Activated T-helper 1 cell treated with anti-CD3 and anti-CD28 coated beads, Interleukin-12 subunit alpha, Interleukin-12 subunit beta, Interleukin-2, Interleukin-4 antibody, amounts not matched to agents 30 ng/mL and 10 ng/mL and 1 ng/mL, durations not matched to agents 14 hours and 24 hours and 36 hours (primary cell): ENCODE results near the gene PIAS4. TPM values are rescaled to one million over a fixed set of nuclear protein-coding genes. Genes with fewer than 3 reads are reported as not detected.

Experiments used
- DNase-seq: peaks from one replicate; pipeline ENCODE4 v3.0.0; 2021; ENCODE audit warnings: low spot score
- H3K27ac Mint-ChIP-seq: one replicate; pipeline ENCODE4 v1.8.0; 2021; ENCODE audit warnings: mild to moderate bottlenecking, mixed read lengths
- H3K27me3 Mint-ChIP-seq: one replicate; pipeline ENCODE4 v1.8.0; 2022; ENCODE audit warnings: mild to moderate bottlenecking, moderate library complexity, mixed read lengths; ENCODE audit not compliant: insufficient read depth
- H3K36me3 Mint-ChIP-seq: one replicate; pipeline ENCODE4 v1.8.0; 2021; ENCODE audit warnings: low read depth, mixed read lengths
- H3K4me1 Mint-ChIP-seq: one replicate; pipeline ENCODE4 v1.8.0; 2021; ENCODE audit warnings: low read depth, mixed read lengths
- H3K4me3 Mint-ChIP-seq: one replicate; pipeline ENCODE4 v1.8.0; 2021; ENCODE audit warnings: mild to moderate bottlenecking, moderate library complexity, mixed read lengths
- H3K9me3 Mint-ChIP-seq: one replicate; pipeline ENCODE4 v1.8.0; 2021; ENCODE audit warnings: mixed read lengths
- intact Hi-C: fragments of 100-400 bp; cut with micrococcal nuclease; formaldehyde crosslinking; loops from one replicate; pipeline ENCODE4 v1.15.1; 2024
- total RNA-seq: library from RNA; stranded (reverse); gene quantifications from 2 replicates; pipeline ENCODE4 v1.2.3, GENCODE V29; 2022

Gene PIAS4
- total RNA-seq, 1 donor from 2014 or later: 41.0 TPM

DNA sequence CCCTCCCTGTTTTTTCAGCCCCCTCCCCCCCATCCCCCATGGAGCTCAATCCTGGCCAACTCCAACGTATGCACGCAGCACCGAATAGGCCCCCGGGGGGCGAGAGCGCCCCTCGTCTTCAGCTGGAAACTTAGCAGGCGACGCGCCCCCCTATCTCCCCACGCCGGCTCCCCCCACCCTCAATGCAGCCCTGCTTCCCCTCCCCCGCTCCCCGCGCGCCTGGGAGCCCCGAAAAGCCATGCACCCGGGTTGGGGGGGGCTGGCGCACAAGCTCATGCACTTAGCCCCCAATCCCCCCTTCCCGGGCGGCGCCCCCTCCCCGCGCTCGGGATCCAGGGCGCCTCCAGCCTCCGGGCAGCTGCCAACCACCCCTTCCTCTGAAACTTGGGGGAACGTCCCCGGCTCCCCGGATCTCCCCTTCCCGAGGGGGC, 58.7 kb downstream of the PIAS4 start:
- Mint-ChIP-seq H3K27me3 (no peaks in the 10 kb centered on the region), H3K27ac (no peak overlapping the region), H3K36me3 (peaks cover 4% of the 10 kb centered on the region), H3K4me3 (peak overlapping the region; percentile 64), H3K9me3 (no peaks in the 10 kb centered on the region), H3K4me1 (peaks cover 16% of the 10 kb centered on the region)
- intact Hi-C loops: loop anchor here (1.0 to 5.0 kb wide), 12 partner anchors 9 to 406 kb away; partner anchors contain the start of genes ANKRD24, CHAF1A, EEF2 and HDGFL2
- peak; percentile 24 for DNase-seq

DNA sequence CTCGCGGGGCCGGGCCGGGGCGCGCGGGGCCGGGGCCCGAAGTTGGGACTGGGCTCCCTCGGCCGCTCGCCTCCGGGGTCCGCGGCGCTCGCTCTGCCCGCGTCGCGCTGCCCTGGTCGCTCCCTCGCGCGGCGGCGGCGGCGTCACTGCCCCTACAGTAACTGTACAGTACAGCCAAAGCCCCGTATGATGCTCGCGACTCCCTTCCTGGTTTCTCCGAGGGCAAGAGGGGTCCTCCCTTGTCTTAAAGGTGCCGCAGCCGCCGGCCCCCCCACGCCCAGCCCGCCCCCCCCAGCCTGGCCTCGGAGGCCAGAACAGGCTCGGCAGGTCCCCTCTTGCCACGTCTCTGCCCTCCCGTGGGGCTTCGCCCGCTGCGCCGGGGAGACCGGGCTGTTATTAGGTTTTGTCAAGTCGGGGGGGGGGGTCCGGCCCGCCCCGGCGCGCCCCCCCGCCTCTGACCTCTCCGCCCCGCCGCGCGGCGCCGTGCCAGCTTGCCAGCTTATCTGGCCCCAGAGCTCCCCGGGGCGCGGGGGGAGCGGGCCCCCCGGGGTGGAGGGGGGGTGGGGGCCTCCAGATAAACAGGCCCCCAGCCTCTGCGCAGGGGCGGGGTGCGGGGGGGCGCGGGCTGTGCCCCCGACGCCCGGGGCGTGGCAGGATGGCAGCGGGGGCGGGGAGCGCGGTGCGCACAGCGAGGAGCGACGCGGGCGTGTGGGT, 59.3 kb downstream of the PIAS4 start, which contains the start of gene ZBTB7A:
ZBTB7A (minus strand) TSS at position 218 of the 714 bp plus-strand sequence. CDS start 11,667 bp downstream, outside the sequence.
- Mint-ChIP-seq H3K27ac (peak within 1 kb of the TSS; percentile 87), H3K36me3 (peaks cover 4% of the 10 kb centered on the region), H3K4me3 (peak within 1 kb of the TSS; percentile 82), H3K27me3 (no peaks in the 10 kb centered on the region), H3K9me3 (no peaks in the 10 kb centered on the region), H3K4me1 (peaks cover 16% of the 10 kb centered on the region)
- intact Hi-C loops: loop anchor here (1.0 to 5.0 kb wide), 12 partner anchors 8 to 405 kb away; partner anchors contain the start of genes ANKRD24, CHAF1A, EEF2 and HDGFL2
- DNase-seq: peak; percentile 67

DNA sequence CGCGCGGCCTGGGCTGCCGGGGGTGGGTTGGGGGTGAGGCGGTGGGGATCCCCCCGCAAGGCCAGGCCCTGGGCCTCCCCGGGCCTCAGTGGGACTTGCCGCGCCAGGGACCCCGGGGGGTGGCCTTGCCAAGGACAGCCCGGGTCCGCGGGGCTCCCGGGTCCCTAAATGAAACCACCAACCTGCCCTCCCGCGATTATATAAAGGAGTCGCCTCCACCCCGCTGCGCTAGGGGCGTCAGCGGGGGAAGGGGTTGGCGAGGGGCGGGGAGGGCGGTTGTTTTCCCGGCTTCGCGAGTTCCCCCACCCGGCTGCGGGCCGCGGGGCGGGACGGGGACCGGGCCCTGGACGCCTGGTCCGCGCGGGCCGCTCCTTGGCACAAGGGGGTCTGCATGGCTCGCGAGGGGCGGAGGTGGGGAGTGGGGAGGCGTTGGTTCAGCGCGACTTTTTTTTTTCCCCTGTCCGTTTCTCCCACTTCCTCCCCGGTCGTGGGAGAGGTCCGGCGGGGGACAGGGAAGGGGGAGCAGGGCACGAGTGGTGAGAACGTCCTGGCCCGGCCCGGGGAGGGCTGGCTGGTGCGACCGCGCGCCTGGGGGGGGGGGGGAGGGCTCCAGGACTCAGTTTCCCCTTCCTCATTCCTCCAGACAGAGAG, 60.0 kb downstream of the PIAS4 start:
- Mint-ChIP-seq H3K9me3 (no peaks in the 10 kb centered on the region), H3K27ac (peak overlapping the region; percentile 85), H3K4me3 (peak overlapping the region; percentile 81), H3K27me3 (no peaks in the 10 kb centered on the region), H3K4me1 (peaks cover 16% of the 10 kb centered on the region), H3K36me3 (peaks cover 4% of the 10 kb centered on the region)
- intact Hi-C loops: loop anchor here (5.0 kb wide), 2 partner anchors 335 to 405 kb away; partner anchors contain the start of genes CHAF1A, HDGFL2 and SH3GL1
- peak; percentile 50 for DNase-seq

DNA sequence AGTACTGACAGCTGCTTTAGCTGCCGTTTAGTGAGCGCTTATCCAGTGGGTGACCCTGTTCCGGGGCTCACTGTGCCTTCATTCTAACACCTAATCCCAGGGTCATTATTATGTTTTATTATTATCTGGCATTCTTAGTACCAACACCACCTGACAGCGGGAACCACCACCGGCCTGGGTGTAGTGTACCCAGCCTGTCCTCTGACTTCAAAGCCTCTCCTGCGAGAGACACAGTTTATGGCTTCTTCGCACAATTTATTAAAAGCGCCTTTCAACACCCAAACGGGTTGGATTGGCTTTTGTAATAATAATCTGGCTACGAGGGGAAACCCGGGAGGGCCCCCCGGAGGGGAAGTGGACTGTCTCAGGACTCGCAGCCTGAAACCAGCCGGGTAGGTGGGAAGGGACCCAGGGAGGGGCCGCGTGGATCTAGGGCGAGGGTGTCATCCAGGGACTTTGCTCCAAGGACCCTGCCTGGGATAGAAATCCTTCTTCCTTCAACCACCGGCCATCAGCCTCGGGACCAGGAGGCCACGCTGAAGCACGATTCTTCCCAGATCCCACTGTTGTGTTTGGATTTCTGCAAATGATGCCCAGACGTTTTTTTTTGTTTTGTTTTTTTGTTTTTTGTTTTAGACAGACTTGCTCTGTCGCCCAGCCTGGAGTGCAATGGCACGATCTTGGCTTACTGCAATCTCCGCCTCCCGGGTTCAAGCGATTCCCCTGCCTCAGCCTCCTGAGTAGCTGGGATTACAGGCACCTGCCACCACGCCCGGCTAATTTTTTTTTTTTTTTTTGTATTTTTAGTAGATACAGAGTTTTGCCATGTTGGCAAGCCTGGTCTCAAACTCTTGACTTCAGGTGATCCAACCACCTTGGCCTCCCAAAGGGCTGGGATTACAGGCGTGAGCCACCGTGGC, 60.8 kb downstream of the PIAS4 start:
- H3K4me1 Mint-ChIP-seq: peaks cover 16% of the 10 kb centered on the region
- H3K27me3 Mint-ChIP-seq: no peaks in the 10 kb centered on the region
- no peaks in the 10 kb centered on the region for H3K9me3 Mint-ChIP-seq
- intact Hi-C loops: loop anchor here (5.0 kb wide), 2 partner anchors 334 to 404 kb away; partner anchors contain the start of genes CHAF1A, HDGFL2 and SH3GL1
- no peak for DNase-seq
- H3K4me3 Mint-ChIP-seq: peak overlapping the region; percentile 81
- peaks cover 4% of the 10 kb centered on the region for H3K36me3 Mint-ChIP-seq
- H3K27ac Mint-ChIP-seq: peak overlapping the region; percentile 85

DNA sequence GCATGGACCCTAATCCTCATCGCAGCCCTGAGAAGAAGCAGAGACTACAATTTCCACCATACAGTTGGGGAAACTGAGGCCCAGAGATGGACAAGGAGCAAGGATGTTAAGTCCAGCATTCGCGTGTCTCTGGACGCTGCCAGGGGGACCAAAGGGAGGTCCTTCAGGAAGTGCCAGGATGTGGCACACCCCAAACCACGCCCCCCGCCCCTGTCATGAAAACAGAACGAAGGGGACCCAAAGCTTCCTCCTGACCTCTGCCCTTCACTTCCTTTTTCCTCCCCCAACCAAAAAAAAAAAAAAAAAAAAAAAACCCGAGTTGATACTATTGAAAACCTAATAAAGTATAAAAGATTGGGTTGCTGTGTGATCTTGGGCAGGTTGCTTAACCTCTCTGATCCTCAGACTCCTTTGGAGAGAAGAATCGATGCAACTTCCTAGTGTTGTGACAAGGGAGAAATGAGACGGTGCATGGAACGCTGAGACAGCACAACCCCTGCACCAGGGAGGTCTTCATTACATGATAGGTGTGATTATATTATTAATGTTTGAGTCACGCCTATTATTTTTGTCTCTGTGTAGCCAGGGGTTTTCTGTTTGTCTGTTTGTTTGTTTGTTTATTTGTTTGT, 61.9 kb downstream of the PIAS4 start:
- no peaks in the 10 kb centered on the region for H3K27me3 Mint-ChIP-seq
- no peaks in the 10 kb centered on the region for H3K36me3 Mint-ChIP-seq
- H3K9me3 Mint-ChIP-seq: no peaks in the 10 kb centered on the region
- intact Hi-C loops: loop anchor here (1.0 to 5.0 kb wide), 3 partner anchors 9 to 403 kb away; partner anchors contain the start of genes CHAF1A, HDGFL2 and SH3GL1
- peak; percentile 39 for DNase-seq
- peak overlapping the region; percentile 81 for H3K4me3 Mint-ChIP-seq
- H3K4me1 Mint-ChIP-seq: peaks cover 19% of the 10 kb centered on the region
- peak overlapping the region; percentile 23 for H3K27ac Mint-ChIP-seq

DNA sequence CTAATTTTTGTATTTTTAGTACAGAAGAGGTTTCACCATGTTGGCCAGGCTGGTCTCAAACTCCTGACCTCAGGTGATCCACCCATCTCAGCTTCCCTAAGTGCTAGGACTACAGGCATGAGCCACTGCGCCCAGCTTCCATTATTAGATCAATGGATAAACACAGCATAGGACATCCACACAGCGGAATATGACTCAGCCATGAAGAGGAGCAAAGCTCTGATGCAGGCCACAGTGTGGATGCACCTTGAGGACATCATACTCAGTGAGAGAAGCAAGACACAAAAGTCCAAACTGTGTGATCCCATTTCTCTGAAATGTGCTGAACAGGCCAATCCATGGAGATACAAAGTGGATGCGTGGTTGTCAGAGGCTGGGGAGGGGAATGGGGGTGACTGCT, 64.1 kb downstream of the PIAS4 start:
- intact Hi-C loops: no loop called here
- peaks cover 33% of the 10 kb centered on the region for H3K4me1 Mint-ChIP-seq
- H3K36me3 Mint-ChIP-seq: no peaks in the 10 kb centered on the region
- H3K27ac Mint-ChIP-seq: no peak overlapping the region
- no peaks in the 10 kb centered on the region for H3K27me3 Mint-ChIP-seq
- no peaks in the 10 kb centered on the region for H3K9me3 Mint-ChIP-seq
- DNase-seq: no peak
- no peak overlapping the region for H3K4me3 Mint-ChIP-seq

DNA sequence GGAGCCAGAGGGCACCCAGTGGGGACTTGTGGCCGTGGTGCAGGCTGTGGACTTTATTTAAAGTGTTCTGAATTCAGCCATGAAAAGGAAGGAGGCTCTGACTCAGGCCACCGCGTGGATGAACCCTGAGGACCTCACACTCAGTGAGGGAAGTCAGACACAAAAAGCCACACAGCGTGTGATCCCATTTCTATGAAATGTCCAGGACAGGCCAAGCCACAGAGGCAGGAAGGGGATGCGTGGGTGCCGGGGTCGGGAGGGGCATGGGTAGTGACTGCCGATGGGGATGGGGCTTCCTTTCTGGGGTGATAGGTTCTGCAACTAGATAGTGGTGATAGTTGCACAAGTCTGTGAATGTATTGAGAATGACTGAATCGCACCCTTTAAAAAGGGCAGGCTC, 67.8 kb downstream of the PIAS4 start:
- no peaks in the 10 kb centered on the region for H3K9me3 Mint-ChIP-seq

DNA sequence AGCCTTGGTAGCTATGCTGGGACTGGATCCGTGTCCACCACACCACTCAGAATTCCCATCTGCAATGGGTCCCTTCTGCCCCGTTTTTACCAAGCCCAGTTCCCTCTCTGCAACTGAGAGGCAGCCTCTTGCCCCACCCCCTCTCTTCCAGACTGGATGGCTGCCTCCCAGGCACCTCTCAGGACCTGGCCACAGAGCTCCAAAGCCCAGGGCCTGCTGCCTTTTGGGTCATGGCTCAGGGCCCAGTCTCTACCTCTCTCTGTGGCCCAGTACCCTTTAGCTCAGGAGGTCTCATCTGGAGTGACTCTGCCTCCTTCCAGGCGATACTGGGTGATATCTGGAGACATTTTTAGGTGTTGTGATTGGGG, 69.5 kb downstream of the PIAS4 start:
- no peaks in the 10 kb centered on the region for H3K36me3 Mint-ChIP-seq
- no peaks in the 10 kb centered on the region for H3K9me3 Mint-ChIP-seq
- peaks cover 32% of the 10 kb centered on the region for H3K4me1 Mint-ChIP-seq
- peak overlapping the region; percentile 63 for H3K27ac Mint-ChIP-seq
- intact Hi-C loops: no loop called here
- no peak for DNase-seq
- no peaks in the 10 kb centered on the region for H3K27me3 Mint-ChIP-seq
- no peak overlapping the region for H3K4me3 Mint-ChIP-seq

More for the DNA sequence above, 67.8 kb downstream of the PIAS4 start:
- Mint-ChIP-seq H3K36me3 (no peaks in the 10 kb centered on the region), H3K27ac (peak overlapping the region; percentile 79), H3K27me3 (no peaks in the 10 kb centered on the region), H3K4me3 (peak overlapping the region; percentile 39), H3K4me1 (peaks cover 32% of the 10 kb centered on the region)
- intact Hi-C loops: loop anchor here (1.0 kb wide), 2 partner anchors 9 to 14 kb away; partner anchors contain the start of gene ZBTB7A
- DNase-seq: peak; percentile 16

DNA sequence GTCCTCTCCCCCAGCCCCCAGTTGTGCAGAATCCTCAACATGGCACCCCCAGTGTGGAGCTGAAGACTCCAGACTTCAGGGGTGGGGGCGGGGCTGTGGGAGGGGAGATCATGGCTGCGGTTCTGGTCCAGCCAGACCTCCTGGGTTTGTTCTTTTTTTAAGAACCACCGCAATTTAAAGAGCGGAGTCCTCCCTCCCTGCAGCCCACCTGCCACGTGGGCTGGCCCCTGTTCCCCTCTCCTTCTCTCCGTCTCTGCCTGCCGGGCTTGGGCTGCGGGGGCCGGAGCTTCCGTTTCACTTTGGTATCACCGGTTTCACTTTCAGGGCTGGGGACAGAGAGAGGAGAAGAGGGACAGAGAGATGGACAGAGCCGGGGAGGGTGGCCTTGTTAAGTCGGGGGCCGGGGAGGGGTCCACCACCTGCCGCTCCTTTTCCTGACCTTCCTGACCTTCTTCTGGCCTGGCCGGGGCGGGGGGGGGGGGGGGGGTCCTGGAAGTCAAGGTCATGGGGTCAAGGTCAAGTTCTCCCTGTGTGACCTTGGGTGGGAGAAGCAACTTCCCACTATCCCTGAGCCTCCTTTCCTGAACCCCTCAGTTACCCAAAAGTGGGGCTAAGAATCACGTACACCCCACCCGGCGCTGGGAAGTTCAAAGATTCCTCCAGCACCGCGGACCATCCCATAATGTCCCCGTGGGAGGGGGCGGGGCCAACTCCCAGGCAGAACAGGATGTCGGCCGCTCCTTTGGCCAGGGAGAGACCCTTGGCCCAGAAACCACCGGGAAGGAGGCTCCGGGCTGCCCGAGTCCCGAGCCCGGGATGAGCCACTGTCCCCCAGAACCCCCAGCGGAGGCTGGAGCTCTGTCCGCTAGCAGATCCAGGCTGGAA, 70.5 kb downstream of the PIAS4 start:
- H3K9me3 Mint-ChIP-seq: no peaks in the 10 kb centered on the region
- peak; percentile 41 for DNase-seq
- intact Hi-C loops: loop anchor here (1.0 kb wide), 1 partner anchor 9 kb away; no protein-coding TSS in a partner anchor
- H3K4me1 Mint-ChIP-seq: peaks cover 32% of the 10 kb centered on the region
- H3K4me3 Mint-ChIP-seq: peak overlapping the region; percentile 61
- H3K36me3 Mint-ChIP-seq: no peaks in the 10 kb centered on the region
- no peaks in the 10 kb centered on the region for H3K27me3 Mint-ChIP-seq
- peak overlapping the region; percentile 83 for H3K27ac Mint-ChIP-seq

DNA sequence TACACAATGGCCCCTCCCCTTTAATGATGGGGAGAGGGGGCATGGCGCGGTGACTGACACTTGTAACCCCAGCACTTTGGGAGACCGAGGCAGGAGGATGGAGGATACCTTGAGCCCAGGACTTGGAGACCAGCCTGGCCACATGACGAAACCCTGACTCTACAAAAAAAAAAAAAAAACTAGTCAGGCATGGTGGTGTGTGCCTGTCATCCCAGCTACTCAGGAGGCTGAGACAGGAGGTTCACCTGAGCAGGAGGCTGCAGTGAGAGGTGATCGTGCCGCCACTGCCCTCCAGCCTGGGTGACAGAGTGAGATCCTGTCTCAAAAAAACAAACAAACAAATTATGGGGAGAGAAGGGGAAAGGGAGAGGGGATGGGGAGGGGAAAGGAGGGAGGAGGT, 72.9 kb downstream of the PIAS4 start:
- Mint-ChIP-seq H3K27me3 (no peaks in the 10 kb centered on the region), H3K36me3 (no peaks in the 10 kb centered on the region), H3K27ac (no peak overlapping the region), H3K4me3 (no peak overlapping the region), H3K4me1 (peaks cover 19% of the 10 kb centered on the region), H3K9me3 (no peaks in the 10 kb centered on the region)
- intact Hi-C loops: no loop called here
- no peak for DNase-seq

DNA sequence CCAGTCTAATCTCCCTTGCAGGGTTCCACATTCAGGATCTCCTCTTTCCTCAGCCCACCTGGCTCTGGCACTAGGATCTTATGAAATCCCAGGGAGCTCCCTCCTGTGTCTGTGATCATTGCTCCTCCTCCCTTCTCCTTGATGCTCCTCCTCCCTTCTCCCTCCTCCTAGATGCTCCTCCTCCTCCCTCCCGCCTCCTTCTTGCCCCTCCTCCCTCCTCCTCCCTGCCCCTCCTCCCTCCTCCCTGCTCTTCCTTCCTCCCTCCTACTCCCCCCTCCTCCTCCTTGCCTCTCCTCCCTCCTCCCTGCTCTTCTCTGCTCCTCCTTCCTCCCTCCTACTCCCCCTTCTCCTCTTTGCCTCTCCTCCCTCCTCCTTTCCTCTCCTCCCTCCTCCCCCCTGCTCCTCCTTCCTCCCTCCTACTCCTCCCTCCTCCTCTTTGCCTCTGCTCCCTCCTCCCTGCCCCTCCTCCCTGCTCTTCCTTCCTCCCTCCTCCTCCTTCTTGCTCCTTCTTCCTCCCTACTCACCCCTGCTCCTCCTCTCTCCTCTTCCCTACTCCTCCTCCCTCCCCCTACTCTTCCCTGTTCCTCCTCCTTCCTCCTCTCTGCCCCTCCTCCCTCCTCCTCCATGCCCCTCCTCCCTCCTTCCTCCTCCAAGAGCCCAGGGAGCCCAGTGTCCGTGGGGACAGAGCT, 74.0 kb downstream of the PIAS4 start:
- H3K4me3 Mint-ChIP-seq: no peak overlapping the region
- no peaks in the 10 kb centered on the region for H3K36me3 Mint-ChIP-seq
- H3K27me3 Mint-ChIP-seq: no peaks in the 10 kb centered on the region
- DNase-seq: no peak
- no peaks in the 10 kb centered on the region for H3K9me3 Mint-ChIP-seq
- peaks cover 21% of the 10 kb centered on the region for H3K4me1 Mint-ChIP-seq
- no peak overlapping the region for H3K27ac Mint-ChIP-seq
- intact Hi-C loops: no loop called here
